AG04449 (cell line): ENCODE measurements around the gene ANXA4.
A peak's percentile ranks its signal among the peaks of the same experiment; 100 is the strongest.
"Not testable (repeated sequence)": the region's sequence is repeated elsewhere in the genome, so short reads cannot be mapped to it uniquely, and the experiment has no call there.

ENCODE experiments used
- CTCF ChIA-PET: fragments of 350-600 bp; formaldehyde crosslinking; extraction: SDS; loops from one replicate; lab custom pipeline; 2021; ENCODE audit warnings: antibody characterized with exemption; lab: Yijun Ruan, JAX
- POLR2A ChIA-PET: fragments of 400-600, 350-600 bp; formaldehyde crosslinking; extraction: SDS; loops from one replicate; lab custom pipeline; 2020; ENCODE audit warnings: antibody characterized with exemption, inconsistent platforms; lab: Yijun Ruan, JAX
- DNase-seq: peaks from one replicate; pipeline ENCODE4 v3.0.0-alpha.2; 2010; ENCODE audit warnings: low read depth, low spot score
- H3K4me3 ChIP-seq: 2 replicates; pipeline ENCODE4 v1.5.1; 2011; ENCODE audit warnings: low read depth, mild to moderate bottlenecking, control low read depth, low read length
- TF ChIP-seq, protein P1 (sequence below): IDR thresholded peaks from one replicate; pipeline ENCODE4 v1.5.1; 2011; ENCODE audit warnings: mild to moderate bottlenecking, moderate library complexity, low read length, control low read depth, inconsistent platforms; ENCODE audit not compliant: insufficient read depth; ENCODE audit errors: missing control alignments

The ANXA4 gene

DNA sequence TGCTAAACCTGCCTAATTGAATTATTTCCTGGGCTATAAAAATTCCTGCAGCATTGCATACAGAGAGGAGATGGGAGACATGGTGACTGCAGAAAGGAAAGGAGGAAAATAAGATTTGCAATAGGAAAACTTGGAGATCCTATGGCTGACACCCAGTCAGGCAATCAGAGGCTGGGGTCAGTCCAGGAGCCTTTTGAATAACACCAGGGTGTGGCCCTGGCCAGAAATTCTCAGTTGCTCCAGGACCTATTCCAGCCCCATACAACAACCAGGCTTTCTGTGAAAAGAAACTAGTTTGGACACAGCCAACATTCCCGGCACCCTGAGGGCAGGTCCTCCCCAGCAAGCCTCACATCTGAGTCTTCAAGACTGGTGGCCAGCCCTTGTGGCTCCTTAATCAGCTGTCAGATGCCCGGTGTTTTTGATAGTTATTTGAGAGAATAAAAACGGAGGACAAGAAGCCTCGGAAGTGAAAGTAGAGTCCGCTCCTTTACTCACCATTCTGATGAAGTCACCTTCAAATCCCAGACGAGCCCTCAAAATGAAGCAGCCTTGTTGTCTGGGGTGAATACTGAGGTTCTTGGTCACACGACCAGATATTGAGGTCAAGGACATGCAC, 56.5 kb downstream of the ANXA4 start:
- CTCF ChIA-PET = interaction anchor here (2.5 to 8.6 kb wide), 2 partner anchors 19 to 73 kb away, joined by 29 to 118 read pairs; no protein-coding TSS in a partner anchor
- POLR2A ChIA-PET = interaction anchor here (1.3 kb wide), 1 partner anchor 9 kb away, joined by 4 read pairs; no protein-coding TSS in a partner anchor
- TF ChIP-seq, protein P1, sequence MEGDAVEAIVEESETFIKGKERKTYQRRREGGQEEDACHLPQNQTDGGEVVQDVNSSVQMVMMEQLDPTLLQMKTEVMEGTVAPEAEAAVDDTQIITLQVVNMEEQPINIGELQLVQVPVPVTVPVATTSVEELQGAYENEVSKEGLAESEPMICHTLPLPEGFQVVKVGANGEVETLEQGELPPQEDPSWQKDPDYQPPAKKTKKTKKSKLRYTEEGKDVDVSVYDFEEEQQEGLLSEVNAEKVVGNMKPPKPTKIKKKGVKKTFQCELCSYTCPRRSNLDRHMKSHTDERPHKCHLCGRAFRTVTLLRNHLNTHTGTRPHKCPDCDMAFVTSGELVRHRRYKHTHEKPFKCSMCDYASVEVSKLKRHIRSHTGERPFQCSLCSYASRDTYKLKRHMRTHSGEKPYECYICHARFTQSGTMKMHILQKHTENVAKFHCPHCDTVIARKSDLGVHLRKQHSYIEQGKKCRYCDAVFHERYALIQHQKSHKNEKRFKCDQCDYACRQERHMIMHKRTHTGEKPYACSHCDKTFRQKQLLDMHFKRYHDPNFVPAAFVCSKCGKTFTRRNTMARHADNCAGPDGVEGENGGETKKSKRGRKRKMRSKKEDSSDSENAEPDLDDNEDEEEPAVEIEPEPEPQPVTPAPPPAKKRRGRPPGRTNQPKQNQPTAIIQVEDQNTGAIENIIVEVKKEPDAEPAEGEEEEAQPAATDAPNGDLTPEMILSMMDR = no peak
- no peak for DNase-seq
- H3K4me3 ChIP-seq = peak overlapping the region; percentile 33

DNA sequence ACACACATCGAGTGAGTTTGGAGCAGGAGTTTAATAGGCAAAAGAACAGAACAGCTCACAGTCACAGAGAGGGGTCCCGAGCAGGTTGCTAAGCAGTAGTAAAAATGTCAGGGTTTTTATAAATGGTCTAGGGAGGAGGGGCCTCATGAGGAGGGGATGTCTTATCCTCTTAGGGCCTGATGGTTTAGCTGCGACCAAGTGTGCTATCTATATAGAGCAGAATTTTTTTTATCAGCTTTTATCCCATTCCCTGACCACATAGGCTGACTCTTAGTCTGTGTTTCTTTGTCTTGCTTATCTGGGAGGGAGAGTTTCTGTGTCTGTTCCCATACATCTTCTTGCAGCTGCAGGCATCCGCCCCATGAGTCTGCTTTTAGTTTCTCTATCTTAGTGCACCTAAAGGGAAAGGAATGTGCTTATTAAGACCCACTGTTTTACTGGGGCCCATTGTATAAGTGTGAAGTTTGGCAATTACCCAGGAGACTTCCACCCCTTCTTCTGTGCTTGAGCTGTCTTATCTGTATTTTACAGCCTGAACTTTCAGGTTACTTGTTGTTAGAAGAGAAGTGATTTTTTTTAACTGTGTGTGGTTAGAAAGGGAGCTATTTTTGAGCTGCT, 57.1 kb downstream of the ANXA4 start:
- TF ChIP-seq, protein P1 = no peak
- H3K4me3 ChIP-seq = 0 out of 2 replicates have a peak overlapping the region, but pooled peaks have one; percentile 33
- no peak for DNase-seq
- POLR2A ChIA-PET = interaction anchor here (0.6 to 1.3 kb wide), 3 partner anchors 9 to 58 kb away, joined by 3 to 4 read pairs (median 3); no protein-coding TSS in a partner anchor
- CTCF ChIA-PET = interaction anchor here (0.9 to 8.6 kb wide), 6 partner anchors 9 to 76 kb away, joined by 3 to 118 read pairs (median 6); no protein-coding TSS in a partner anchor

DNA sequence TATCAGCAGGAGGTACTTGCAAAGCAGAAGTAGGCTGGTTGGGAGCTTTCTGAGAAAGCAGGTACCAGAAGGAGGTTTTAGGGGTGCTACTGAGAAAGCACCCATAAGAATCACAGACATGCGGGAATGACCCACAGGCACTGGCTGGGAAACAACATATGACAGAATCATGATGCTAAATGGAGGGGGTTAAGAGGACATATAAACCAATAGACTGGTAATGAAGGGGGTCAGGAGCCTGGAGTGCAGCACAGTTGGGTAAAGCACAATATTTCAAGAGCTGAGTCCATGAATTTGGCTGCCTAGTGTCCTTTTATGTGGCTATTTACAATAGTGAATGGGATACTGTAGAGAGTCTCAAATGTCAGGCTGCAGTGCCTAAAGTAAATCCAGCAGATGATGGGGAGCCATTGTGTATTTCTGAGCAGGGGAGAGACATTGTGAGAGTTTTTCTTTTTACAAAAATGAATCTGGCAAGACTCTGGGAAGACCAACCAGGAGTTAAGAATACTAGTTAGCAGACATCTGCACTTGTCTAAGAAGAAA, 59.9 kb downstream of the ANXA4 start:
- TF ChIP-seq, protein P1 = no peak
- H3K4me3 ChIP-seq = no peak overlapping the region
- ChIA-PET POLR2A (no interaction called here), CTCF (interaction anchor here (0.7 to 22.2 kb wide), 5 partner anchors 10 to 229 kb away, joined by 3 to 788 read pairs (median 7); no protein-coding TSS in a partner anchor)
- no peak for DNase-seq

DNA sequence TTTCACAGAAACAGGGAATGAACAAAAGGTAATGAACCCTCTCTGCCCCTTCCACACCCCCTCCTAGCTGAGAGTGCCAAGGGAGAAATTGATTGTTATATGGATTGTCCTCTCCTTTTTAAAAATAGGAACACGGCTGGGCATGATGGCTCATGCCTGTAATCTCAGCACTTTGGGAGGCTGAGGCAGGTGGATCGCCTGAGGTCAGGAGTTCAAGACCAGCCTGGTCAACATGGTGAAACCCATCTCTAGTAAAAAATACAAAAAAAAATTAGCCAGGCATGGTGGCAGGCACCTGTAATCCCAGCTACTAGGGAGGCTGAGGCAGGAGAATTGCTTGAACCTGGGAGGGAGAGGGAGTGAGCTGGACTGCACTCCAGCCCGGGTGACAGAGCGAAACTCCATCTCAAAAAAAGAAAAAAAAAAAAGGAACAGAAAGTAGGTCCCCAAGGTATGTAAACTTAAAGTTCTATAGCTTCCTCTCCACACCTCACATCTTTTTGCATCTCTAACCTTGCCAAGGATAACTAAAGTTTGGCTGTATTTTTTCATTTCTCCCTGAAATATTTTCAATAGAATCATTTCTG, 60.9 kb downstream of the ANXA4 start:
- CTCF ChIA-PET = interaction anchor here (0.7 to 22.2 kb wide), 5 partner anchors 9 to 77 kb away, joined by 3 to 788 read pairs (median 4); no protein-coding TSS in a partner anchor
- POLR2A ChIA-PET, DNase-seq, H3K4me3 ChIP-seq: not testable (repeated sequence)

DNA sequence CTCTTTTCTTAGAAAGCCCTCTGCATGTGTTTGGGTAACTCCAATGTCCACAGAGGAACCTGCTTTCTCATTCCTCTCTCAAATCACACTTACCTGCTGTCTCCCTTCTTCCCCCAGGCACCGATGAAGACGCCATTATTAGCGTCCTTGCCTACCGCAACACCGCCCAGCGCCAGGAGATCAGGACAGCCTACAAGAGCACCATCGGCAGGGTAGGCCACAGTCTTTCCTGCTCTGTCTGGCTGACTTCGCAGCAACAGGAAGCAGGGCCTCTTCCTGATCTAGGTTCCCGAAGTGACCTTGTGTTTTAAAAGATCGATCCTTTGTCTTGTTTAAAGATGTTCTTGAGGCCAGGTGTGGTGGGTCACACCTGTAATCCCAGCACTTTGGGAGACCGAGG, 62.5 kb downstream of the ANXA4 start:
- no peak for DNase-seq
- ChIA-PET CTCF (interaction anchor here (1.2 to 22.2 kb wide), 3 partner anchors 13 to 79 kb away, joined by 3 to 788 read pairs (median 118); no protein-coding TSS in a partner anchor), POLR2A (no interaction called here)
- TF ChIP-seq, protein P1 = no peak
- no peak overlapping the region for H3K4me3 ChIP-seq

DNA sequence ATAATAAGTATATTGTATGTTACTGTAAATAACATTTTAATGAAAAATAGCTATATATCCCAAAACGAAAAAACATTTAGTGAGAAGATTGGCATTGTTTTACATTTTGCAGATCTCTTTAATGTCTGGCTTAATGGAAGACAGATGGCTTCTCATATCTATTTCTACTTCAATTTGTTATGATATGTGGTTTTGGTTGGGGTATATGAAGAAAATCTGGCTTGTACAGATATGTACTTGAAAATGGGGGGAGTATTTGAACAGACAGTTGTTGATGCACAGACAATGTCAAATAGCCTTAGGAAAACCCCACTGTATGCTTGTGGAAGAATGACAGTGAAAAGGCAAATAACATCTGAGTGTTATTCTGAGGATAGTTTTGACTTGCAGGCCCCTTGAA, 64.0 kb downstream of the ANXA4 start:
- TF ChIP-seq, protein P1 = no peak
- ChIA-PET CTCF (interaction anchor here (8.6 to 22.2 kb wide), 2 partner anchors 11 to 80 kb away, joined by 118 to 788 read pairs; no protein-coding TSS in a partner anchor), POLR2A (no interaction called here)
- DNase-seq = no peak
- H3K4me3 ChIP-seq = no peak overlapping the region
